Vagina (tissue), 2 donors: ENCODE results near the gene VSTM1.

ENCODE experiments used
- POLR2A ChIP-seq, 2 donors: fragments of 450-650 bp; IDR thresholded peaks; one replicate each; pipeline ENCODE4 v1.6.1; 2017; ENCODE audit warnings: antibody characterized with exemption in 2 of 2, mild to moderate bottlenecking in 2 of 2, moderate library complexity in 2 of 2
- POLR2AphosphoS5 ChIP-seq, 2 donors: sonication (generic); formaldehyde crosslinking; IDR thresholded peaks; one replicate each; pipeline ENCODE4 v1.9.0; 2017; ENCODE audit warnings: antibody characterized with exemption in 2 of 2, mild to moderate bottlenecking in 2 of 2, low read depth in 1 of 2; ENCODE audit not compliant: insufficient read depth in 1 of 2
- TF ChIP-seq, protein P1 (sequence below), 3 experiments: fragments of 450-650 bp in 2 of 3; fragments of 200-600 bp in 1 of 3; sonication (generic) in 1 of 3; IDR thresholded peaks; one replicate each; pipeline ENCODE4 v1.5.1; 2017 to 2019; ENCODE audit warnings: antibody characterized with exemption in 3 of 3, mild to moderate bottlenecking in 2 of 3, moderate library complexity in 2 of 3

GRCh38 chr19:54024660-54025059, 39.0 kb downstream of the VSTM1 start:
- TF ChIP-seq, protein P1, sequence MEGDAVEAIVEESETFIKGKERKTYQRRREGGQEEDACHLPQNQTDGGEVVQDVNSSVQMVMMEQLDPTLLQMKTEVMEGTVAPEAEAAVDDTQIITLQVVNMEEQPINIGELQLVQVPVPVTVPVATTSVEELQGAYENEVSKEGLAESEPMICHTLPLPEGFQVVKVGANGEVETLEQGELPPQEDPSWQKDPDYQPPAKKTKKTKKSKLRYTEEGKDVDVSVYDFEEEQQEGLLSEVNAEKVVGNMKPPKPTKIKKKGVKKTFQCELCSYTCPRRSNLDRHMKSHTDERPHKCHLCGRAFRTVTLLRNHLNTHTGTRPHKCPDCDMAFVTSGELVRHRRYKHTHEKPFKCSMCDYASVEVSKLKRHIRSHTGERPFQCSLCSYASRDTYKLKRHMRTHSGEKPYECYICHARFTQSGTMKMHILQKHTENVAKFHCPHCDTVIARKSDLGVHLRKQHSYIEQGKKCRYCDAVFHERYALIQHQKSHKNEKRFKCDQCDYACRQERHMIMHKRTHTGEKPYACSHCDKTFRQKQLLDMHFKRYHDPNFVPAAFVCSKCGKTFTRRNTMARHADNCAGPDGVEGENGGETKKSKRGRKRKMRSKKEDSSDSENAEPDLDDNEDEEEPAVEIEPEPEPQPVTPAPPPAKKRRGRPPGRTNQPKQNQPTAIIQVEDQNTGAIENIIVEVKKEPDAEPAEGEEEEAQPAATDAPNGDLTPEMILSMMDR (IDR thresholded peaks at IDR 0.05): no peak
- no peak for TF ChIP-seq POLR2AphosphoS5 (IDR thresholded peaks at IDR 0.05; ENCODE audit: insufficient read depth in 1 of 2, low read depth in 1 of 2)
- no peak for TF ChIP-seq POLR2A (IDR thresholded peaks at IDR 0.05)
